ENCODE results near the gene DOCK8. TPM values are rescaled to one million over a fixed set of nuclear protein-coding genes. Genes with fewer than 3 reads are reported as not detected.

DOCK8 gene
- total and polyA plus RNA-seq, 2 of the 4 experiments (the other 2 are of a cell fraction), result not detected

DNA sequence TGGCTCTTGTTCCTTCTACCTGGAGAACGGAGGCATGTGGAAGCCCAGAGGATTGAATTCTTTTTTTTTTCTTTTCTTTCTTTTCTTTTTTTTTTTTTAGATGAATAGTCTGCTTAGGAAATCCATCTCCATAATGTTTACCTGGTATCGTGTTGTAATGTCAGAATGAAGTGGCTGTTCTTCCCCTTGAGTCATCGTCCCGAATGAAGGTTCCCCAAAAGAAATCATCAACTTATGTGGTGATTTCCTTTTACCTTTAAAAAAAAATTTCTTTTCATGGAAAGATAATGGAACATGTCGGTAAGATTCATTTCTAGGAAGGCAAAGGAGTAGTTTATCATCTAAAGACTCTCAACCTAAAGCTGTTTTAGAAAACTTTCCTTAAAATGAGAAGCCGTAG lies 59.7 kb downstream of the DOCK8 start:
- Histone ChIP-seq H2AK5ac (ENCODE audit: low read depth, low read length) (no peak overlapping the region), H4K8ac (ENCODE audit: low read depth in 2 of 2, low read length in 2 of 2) (no peak overlapping the region), H3K4me3 (ENCODE audit: insufficient read depth, low read depth, low read length) (no peak overlapping the region), H4K91ac (ENCODE audit: insufficient read depth, low read depth, low read length) (no peak overlapping the region), H2AFZ (replicated peaks; ENCODE audit: low read length, poor library complexity) (no peak overlapping the region), H2BK120ac (ENCODE audit: low read depth, low read length) (no peak overlapping the region), H4K20me1 (ENCODE audit: insufficient read depth, low read length) (no peaks in the 10 kb centered on the region), H3K27ac (ENCODE audit: insufficient read depth, low read length) (no peak overlapping the region), H3K79me1 (ENCODE audit: low read depth in 1 of 2, low read length in 2 of 2) (no peaks in the 10 kb centered on the region), H3K56ac (ENCODE audit: extremely low read depth, insufficient read depth, low read length) (no peak overlapping the region), H2BK5ac (ENCODE audit: low read depth, low read length, poor library complexity, severe bottlenecking) (no peak overlapping the region), H3K9ac (ENCODE audit: low read depth, low read length) (no peak overlapping the region), H4K5ac (ENCODE audit: low read depth, low read length) (no peak overlapping the region), H3K23ac (ENCODE audit: low read depth, low read length) (no peak overlapping the region), H3K4me1 (ENCODE audit: control insufficient read depth, insufficient read depth, low read length) (no peaks in the 10 kb centered on the region), H3K14ac (replicated peaks; ENCODE audit: low read depth, low read length) (no peak overlapping the region), H3K4me2 (ENCODE audit: low read depth, low read length) (no peak overlapping the region), H3K4ac (ENCODE audit: low read depth, low read length) (no peak overlapping the region), H3K9me1 (ENCODE audit: insufficient read depth, low read length) (no peaks in the 10 kb centered on the region), H2BK20ac (ENCODE audit: low read depth, low read length) (no peak overlapping the region), H2AK9ac (replicated peaks; ENCODE audit: low read depth, low read length, poor library complexity) (no peak overlapping the region), H2BK15ac (ENCODE audit: low read depth, low read length) (no peak overlapping the region), H3K27me3 (ENCODE audit: control insufficient read depth, insufficient read depth, low read length) (no peaks in the 10 kb centered on the region), H3K18ac (ENCODE audit: low read depth, low read length) (no peak overlapping the region), H3K36me3 (ENCODE audit: control insufficient read depth, insufficient read depth, low read length) (no peaks in the 10 kb centered on the region), H3K9me3 (ENCODE audit: control insufficient read depth, insufficient read depth, low read length) (no peaks in the 10 kb centered on the region)
- dilution Hi-C loops (cut with HindIII; ENCODE audit: low sequenced_read_pairs, unreplicated experiment) (no loop called here), intact Hi-C loops (cut with micrococcal nuclease) (no loop called here), in situ Hi-C loops (cut with MboI; ENCODE audit: low sequenced_read_pairs) (no loop called here)
- CTCF ChIA-PET, result no interaction called here
- DNase-seq, result no peak
- no TSS peak for BruUV-seq (replicated peaks)
- ATAC-seq (ENCODE audit: low read depth), result no peak
- TF ChIP-seq, protein P1, sequence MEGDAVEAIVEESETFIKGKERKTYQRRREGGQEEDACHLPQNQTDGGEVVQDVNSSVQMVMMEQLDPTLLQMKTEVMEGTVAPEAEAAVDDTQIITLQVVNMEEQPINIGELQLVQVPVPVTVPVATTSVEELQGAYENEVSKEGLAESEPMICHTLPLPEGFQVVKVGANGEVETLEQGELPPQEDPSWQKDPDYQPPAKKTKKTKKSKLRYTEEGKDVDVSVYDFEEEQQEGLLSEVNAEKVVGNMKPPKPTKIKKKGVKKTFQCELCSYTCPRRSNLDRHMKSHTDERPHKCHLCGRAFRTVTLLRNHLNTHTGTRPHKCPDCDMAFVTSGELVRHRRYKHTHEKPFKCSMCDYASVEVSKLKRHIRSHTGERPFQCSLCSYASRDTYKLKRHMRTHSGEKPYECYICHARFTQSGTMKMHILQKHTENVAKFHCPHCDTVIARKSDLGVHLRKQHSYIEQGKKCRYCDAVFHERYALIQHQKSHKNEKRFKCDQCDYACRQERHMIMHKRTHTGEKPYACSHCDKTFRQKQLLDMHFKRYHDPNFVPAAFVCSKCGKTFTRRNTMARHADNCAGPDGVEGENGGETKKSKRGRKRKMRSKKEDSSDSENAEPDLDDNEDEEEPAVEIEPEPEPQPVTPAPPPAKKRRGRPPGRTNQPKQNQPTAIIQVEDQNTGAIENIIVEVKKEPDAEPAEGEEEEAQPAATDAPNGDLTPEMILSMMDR (conservative IDR thresholded peaks at IDR 0.05; ENCODE audit: low read depth, low read length), result no peak
- TF ChIP-seq RAD21 (IDR thresholded peaks at IDR 0.05; ENCODE audit: low read length) (no peak), BHLHE40 (IDR thresholded peaks at IDR 0.05; ENCODE audit: low read depth, low read length) (no peak), RCOR1 (IDR thresholded peaks at IDR 0.05; ENCODE audit: insufficient replicate concordance, low read length) (no peak), CEBPB (IDR thresholded peaks at IDR 0.05; ENCODE audit: low read depth, low read length) (no peak), MAFK (IDR thresholded peaks at IDR 0.05; ENCODE audit: low read depth, low read length) (no peak)
- POLR2A ChIA-PET (ENCODE audit: unreplicated experiment), result no interaction called here
- WGBS, 2 experiments (ENCODE audit: extremely low coverage in 2 of 2, insufficient read length in 1 of 2), result no CpG with 5 or more reads among the region's 6 CpGs
